ENCODE measurements around the gene KCNK1. TPM values are rescaled to one million over a fixed set of nuclear protein-coding genes. Genes with fewer than 3 reads are reported as not detected.
"Not testable (repeated sequence)": the region's sequence is repeated elsewhere in the genome, so short reads cannot be mapped to it uniquely, and the experiment has no call there.

The KCNK1 gene
- total RNA-seq, 1 experiment from 2014 or later = 0.53 TPM

DNA sequence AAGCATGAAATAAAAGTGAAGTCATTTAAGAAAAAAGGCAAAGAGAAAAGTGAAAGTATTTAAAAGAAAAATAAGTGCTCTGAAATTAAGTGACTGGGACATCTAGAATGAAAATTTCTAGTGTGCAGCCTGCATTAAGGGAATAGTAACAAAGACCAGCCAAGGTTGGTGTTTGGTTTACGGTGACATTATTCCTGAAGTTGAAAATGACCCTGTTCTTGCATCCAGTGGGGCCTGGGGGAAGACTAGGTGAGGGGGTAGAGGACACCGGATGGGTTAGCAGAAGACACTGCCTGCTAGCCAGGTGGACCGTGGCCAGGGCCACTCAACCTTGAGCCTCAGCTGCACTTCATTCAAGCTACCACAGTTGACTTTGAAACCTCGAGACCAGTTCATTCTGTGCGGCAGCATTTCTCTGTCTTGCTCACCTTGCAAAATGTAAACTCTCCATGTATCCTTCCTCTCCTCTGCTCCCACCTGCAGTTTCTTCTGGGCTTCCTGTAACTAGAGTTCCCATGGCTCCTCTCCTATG, 14.3 kb upstream of the KCNK1 start:
- Histone ChIP-seq H3K9me3 (no peaks in the 10 kb centered on the region), H3K4me3 (no peak overlapping the region), H3K27me3 (no peaks in the 10 kb centered on the region), H3K36me3 (no peaks in the 10 kb centered on the region)
- DNase-seq = no peak

DNA sequence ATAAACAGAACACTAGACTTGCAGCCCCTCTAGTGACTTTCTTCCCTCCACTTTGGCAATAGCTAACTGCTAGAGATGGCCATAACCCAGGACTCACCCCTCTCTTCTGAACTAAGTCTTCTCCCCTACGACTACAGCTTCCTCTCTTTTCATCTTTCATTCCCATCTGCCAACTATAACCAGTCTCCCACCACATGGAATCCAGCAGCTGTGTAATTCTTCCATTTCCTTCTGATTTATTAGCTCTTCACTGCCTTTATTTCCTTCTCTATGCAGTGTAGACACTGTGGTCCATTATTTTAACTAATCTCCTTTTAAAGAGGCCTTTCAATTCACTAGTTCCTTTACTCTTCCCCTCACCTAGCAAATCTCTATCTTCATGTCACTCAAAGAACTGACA, 13.4 kb upstream of the KCNK1 start:
- DNase-seq = no peak
- Histone ChIP-seq H3K4me3 (no peak overlapping the region), H3K36me3 (no peaks in the 10 kb centered on the region), H3K27me3 (no peaks in the 10 kb centered on the region), H3K9me3 (no peaks in the 10 kb centered on the region)

DNA sequence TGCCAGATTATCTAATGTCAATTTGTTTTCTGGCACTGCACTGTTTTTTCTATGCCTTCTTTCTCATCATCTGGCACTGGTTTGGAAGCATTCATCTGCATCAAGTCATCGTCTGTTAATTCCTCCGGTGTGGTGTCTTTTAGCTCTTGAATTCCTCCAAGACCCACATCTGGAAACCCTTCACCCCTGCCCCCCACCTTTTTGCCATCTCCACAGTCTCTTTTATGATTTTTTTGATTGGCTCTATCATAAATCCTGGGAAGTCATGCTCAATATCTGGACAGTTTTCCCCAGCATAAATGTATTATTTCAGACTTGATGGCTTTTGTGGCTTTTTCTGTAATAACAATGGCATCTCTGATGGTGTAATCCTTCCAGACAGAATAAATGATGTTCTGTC, 10.4 kb upstream of the KCNK1 start:
- Histone ChIP-seq H3K4me3 (no peak overlapping the region), H3K27me3 (no peaks in the 10 kb centered on the region), H3K9me3 (no peaks in the 10 kb centered on the region), H3K36me3 (no peaks in the 10 kb centered on the region)
- peak; percentile 25 for DNase-seq

DNA sequence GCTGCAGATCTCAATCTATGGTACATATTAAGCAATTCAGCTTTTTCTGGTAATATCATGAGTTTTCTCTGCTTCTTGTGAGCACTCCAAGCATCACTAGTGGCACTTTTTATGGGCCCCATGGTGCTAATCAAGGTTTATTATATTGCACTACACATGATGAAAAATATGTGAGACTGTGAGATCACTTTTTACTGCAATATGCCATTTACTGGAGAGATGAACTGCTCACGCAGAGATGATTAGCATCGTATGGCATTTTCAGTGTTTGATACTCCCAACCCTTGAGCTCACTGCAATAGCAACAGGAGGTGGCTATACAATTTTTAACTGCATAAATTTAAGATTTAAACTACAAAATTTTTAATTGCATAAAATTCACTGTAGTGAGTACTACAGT, 8.7 kb upstream of the KCNK1 start:
- Histone ChIP-seq H3K27me3 (no peaks in the 10 kb centered on the region), H3K9me3 (no peaks in the 10 kb centered on the region), H3K4me3 (no peak overlapping the region), H3K36me3 (no peaks in the 10 kb centered on the region)
- no peak for DNase-seq

DNA sequence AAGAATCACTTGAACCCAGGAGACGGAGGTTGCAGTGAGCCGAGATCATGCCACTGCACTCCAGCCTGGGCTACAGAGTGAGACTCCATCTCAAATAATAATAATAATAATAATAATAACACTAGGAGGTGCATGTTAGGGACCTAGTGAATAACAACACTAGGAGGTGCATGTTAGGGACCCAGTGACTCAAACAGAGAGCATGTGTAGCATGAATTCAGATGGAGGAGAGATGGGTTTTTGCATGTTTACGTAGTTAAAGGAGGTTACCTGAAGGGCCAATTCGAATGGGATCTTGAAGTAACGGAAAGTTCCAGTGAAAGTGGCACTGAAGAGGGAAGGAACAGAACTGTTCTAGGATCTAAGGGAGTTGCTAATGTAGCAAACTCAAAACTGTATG, 7.1 kb upstream of the KCNK1 start:
- no peak overlapping the region for H3K4me3 ChIP-seq

DNA sequence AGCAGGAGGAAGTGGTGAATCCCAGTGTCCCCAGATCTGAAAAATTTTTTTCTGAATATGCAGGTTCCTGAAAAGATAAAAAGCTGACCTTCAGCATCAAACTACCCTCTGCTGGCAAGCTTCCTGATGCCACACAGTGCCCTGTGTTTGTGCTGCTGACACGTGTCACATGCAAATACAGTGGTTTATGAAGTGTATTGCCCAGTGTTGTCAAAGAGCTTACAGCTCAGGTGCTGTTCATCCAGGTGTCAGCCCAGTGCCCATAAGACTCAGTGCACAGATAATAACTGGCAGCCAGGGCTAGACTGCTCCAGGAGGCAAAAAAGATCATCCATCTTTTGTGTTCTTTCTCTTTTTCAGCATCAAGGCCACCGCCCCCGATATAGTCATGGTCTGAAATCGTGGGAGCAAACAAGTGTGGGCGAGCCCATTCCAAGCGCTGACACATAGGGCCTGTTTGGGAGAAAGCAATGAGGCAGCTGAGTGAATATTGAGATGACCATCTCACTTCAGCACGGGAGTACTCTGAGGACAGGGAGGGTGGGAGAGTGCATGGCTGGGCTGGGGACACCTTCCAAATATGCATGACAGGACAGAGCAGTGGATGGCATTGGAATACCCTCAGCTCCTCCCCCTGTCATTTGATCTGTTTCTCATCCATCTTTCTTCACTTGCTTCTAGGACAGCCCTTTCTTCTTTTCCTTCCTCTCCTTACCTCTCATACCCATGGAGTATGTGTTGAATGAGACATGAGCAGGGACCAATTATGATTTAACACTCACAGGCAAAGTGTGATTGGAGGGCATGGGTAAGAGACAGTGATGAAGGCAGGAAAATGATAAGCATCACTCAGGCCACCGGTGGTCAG, 6.4 kb upstream of the KCNK1 start:
- Histone ChIP-seq H3K9me3 (no peaks in the 10 kb centered on the region), H3K4me3 (no peak overlapping the region), H3K36me3 (no peaks in the 10 kb centered on the region), H3K27me3 (0 out of 2 replicates have a peak, but pooled peaks cover 11% of the 10 kb centered on the region)
- DNase-seq = no peak

More for the DNA sequence above, 7.1 kb upstream of the KCNK1 start:
- Histone ChIP-seq H3K27me3 (0 out of 2 replicates have a peak, but pooled peaks cover 7% of the 10 kb centered on the region), H3K36me3 (no peaks in the 10 kb centered on the region), H3K9me3 (no peaks in the 10 kb centered on the region)
- no peak for DNase-seq

DNA sequence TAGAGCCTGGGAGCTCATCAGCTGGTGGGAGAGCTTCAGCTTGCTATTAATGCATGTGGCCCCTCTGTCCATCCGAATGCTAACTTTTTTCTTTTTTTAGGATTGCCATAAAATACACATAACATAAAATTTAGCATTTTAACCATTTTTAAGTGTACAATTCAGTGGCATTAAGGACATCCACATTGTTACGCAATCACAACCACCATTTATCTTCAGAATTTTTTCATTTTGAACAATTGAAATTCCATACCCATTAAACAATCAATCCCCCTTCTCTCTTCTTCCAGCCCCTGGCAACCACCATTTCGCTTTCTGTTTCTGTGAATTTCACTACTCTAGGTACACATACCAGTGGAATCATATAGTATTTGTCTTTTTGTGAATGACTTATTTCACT, 4.9 kb upstream of the KCNK1 start:
- Histone ChIP-seq H3K36me3 (no peaks in the 10 kb centered on the region), H3K27me3 (peaks cover 23% of the 10 kb centered on the region), H3K4me3 (no peak overlapping the region), H3K9me3 (no peaks in the 10 kb centered on the region)
- DNase-seq = no peak

DNA sequence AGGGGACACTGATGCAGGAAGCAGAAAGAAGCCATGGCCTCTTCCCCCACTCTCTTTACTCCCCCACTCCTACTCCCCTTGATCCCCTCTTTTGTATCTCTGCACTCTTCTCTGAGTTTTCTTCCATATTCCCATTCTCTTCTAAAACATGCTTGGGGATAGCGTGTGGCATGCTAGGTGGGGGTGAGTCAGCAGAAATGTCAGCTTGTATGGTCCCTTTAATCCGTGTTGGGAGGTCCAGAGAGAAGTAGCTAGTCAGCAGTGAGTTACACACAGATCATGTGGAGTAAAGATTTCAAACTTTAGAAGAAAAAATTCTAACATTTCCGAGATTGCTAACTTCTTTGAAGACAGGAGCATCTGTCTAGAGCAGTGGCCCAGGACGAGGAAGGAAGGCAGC, 4.0 kb upstream of the KCNK1 start:
- Histone ChIP-seq H3K4me3 (no peak overlapping the region), H3K27me3 (peaks cover 25% of the 10 kb centered on the region), H3K36me3 (no peaks in the 10 kb centered on the region), H3K9me3 (no peaks in the 10 kb centered on the region)
- DNase-seq = no peak

DNA sequence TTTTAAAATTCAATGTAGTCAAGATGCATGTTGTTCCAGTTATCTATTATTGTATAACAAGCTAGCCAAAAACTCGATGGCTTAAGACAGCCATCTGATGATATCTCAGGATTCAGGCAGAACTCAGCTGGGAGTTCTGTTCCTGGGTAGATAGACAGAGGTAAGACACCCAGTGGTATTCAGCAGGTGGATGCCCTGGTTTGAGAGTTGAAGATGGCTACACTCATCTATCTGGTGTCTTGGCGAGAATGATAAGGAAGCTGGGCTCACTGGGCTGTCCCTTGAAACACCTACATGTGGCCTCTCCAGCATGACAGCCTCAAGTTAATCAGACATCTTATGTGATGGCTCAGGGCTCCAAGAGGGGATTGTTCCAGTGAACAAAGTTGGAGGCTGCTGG, 3.3 kb upstream of the KCNK1 start:
- Histone ChIP-seq H3K36me3 (no peaks in the 10 kb centered on the region), H3K9me3 (no peaks in the 10 kb centered on the region), H3K4me3 (no peak overlapping the region), H3K27me3 (peaks cover 25% of the 10 kb centered on the region)
- no peak for DNase-seq

DNA sequence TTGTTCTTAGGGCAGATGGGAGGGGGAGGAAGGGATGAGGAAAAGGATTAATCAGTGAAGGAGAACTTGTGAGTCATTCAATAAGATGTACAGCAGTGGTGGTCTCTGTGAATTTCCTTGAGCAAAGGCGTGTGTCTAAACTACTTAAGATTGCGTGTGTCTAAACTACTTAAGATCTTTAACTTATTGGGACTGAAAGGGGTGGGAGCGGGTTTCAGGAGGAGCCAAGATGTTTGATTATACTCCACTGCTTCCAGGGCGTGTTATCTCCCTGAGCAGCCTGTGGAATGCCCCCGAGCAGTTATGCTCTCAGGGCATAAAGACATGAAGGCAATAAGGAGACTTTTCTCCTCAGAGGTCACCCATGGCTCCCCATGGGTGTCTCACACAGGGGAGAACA, 2.5 kb upstream of the KCNK1 start:
- H3K27me3 ChIP-seq = peaks cover 25% of the 10 kb centered on the region
- not testable (repeated sequence) for H3K36me3 ChIP-seq, H3K4me3 ChIP-seq, H3K9me3 ChIP-seq, DNase-seq

DNA sequence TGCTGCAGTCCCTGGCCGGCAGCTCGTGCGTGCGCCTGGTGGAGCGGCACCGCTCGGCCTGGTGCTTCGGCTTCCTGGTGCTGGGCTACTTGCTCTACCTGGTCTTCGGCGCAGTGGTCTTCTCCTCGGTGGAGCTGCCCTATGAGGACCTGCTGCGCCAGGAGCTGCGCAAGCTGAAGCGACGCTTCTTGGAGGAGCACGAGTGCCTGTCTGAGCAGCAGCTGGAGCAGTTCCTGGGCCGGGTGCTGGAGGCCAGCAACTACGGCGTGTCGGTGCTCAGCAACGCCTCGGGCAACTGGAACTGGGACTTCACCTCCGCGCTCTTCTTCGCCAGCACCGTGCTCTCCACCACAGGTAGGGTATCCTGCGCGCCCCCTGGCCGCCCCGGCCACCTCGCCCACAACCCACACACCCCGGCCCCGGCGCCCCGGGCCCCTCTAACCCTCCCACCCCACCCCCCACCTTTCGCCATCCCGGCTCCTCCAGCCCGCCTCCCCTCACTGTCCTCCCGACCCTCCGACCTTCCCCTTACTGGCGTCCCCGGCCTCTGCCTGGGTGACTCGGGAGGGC, 352 bp downstream of the KCNK1 start:
- H3K36me3 ChIP-seq = no peaks in the 10 kb centered on the region
- peak; percentile 52 for DNase-seq
- peaks cover 25% of the 10 kb centered on the region for H3K27me3 ChIP-seq

DNA sequence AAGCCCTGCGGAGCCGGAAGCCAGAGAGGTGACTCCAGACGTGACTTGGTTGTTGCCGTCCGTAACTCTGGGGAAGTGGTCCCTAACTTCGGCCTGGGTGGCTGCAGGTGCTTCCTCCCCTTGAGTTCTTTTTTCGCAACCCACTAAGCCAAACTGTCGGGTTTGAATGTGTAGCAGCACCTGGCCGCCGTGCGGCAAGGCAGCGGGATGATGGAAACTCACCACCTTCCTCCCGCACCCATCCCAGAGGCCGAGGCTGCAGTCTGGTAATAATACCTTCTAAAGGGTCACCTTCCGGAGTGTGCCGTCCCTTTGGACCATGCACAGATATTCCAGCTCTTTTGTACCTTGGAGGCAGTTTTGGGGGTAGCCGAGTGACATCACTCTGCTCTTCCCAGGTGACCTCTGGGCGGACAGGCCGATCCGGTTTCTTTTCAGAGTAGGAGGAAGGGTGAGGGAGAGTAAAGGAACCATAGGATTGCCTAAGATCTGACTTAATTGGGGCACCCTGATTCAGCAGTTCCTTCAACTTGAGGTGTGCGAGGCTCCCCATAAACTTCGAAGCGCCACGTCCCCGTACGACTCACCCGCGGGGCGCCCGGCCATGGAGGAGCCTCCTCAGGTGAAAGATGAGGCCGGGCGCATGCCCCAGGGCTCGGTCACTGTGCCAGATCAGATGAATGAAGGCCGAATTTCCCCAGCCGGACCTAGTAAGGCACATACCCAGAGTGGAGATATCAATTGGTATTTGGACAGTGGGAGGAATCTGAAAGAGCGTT, 1.0 kb downstream of the KCNK1 start:
- Histone ChIP-seq H3K36me3 (no peaks in the 10 kb centered on the region), H3K4me3 (no peak overlapping the region), H3K9me3 (no peaks in the 10 kb centered on the region), H3K27me3 (peaks cover 25% of the 10 kb centered on the region)
- no peak for DNase-seq

More for the DNA sequence above, 352 bp downstream of the KCNK1 start:
- H3K9me3 ChIP-seq = no peaks in the 10 kb centered on the region
- H3K4me3 ChIP-seq = peak overlapping the region; percentile 51

DNA sequence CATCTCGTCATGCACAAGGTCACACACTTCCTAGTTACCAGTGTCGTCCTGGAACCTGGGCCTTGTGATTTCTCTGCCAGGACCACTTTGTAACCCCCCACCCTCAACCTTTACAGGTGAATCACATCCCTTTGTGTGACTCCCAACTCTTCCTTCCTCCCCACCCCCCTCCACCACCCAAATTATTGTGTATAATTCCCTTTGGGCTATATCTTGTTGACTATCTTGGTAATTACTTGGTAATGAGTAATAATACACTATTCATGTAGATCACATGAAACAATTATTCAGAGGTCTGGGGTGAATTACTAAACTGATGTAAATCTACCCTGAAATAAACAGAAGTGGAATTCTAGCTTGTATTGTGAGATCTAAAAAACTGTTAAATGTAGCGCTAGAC, 1.7 kb downstream of the KCNK1 start:
- Histone ChIP-seq H3K4me3 (no peak overlapping the region), H3K27me3 (peaks cover 25% of the 10 kb centered on the region), H3K9me3 (no peaks in the 10 kb centered on the region), H3K36me3 (no peaks in the 10 kb centered on the region)
- DNase-seq = no peak

DNA sequence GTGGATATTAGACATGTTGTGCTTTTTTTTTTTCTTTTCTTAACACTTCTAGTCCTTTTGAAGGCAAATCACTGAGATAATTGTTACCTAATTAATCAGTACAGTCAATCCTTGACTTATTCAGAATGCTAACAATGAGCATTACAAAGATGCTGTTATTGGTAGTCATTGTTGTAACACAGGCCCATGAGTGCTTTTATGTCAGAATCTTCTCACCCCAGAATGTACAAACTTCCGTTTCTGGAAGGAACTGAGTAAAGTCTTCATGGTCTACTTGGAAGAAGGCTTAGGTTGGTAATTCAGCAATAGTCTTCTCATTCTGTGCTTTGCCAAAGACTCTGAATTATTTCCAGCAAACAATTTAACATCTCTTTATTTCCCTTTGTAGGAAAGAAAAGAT, 3.1 kb downstream of the KCNK1 start:
- H3K9me3 ChIP-seq = no peaks in the 10 kb centered on the region
- DNase-seq = no peak
- no peak overlapping the region for H3K4me3 ChIP-seq
- no peaks in the 10 kb centered on the region for H3K36me3 ChIP-seq
- peaks cover 18% of the 10 kb centered on the region for H3K27me3 ChIP-seq

DNA sequence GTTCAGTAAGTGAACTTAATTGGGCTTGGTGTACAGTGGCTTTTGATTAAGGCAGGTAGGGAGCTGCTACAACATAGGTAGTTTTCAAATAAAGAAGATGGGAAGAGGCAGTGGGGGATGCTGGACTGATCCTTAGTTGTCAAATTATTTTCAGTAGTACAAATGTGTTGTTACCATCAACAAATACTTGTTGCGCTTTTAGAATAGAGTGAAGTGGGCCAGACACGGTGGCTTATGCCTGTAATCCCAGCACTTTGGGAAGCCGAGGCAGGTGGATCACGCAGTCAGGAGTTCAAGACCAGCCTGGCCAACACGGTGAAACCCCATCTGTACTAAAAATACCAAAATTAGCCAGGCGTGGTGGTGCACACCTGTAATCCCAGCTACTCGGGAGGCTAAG, 5.5 kb downstream of the KCNK1 start:
- not testable (repeated sequence) for H3K36me3 ChIP-seq, H3K4me3 ChIP-seq, H3K9me3 ChIP-seq, DNase-seq
- H3K27me3 ChIP-seq = peaks cover 13% of the 10 kb centered on the region

DNA sequence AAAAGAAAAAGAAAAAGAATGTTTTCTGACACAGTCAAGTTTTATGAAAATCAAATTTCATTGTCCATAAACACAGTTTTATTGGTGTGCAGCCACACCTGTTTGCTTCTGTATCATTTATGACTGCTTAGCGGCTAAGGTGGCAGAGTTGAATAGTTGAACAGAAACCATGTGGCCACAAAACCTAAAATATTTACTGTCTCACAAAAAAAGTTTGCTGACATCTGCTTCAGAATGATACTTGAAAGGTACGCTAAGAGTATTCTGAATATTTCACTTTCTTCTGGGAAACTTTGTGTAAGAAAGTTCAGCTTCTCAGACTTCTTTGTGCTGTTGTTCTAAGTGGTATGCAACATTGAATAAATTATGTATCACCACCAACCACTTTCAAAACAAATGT, 6.2 kb downstream of the KCNK1 start:
- H3K27me3 ChIP-seq = peaks cover 10% of the 10 kb centered on the region
- no peaks in the 10 kb centered on the region for H3K36me3 ChIP-seq
- no peaks in the 10 kb centered on the region for H3K9me3 ChIP-seq
- DNase-seq = no peak
- H3K4me3 ChIP-seq = no peak overlapping the region

DNA sequence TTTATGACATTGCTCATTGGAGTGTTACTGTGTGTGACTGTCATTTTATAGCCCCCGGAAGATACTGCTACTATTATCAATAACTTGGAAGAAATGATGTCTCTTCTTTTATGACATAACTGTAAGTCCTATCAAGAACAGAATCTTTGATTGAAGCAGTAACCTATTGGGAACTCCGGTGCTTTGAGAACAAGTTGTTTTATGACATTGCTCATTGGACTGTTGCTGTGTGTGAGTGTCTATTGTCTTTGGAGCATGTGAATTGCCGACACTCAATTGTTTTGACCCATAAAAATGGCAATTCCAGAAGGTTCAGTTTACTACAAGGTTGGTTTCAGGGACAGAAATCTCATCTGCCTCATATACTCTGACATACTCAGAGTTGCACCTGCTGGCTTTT, 8.0 kb downstream of the KCNK1 start:
- H3K27me3 ChIP-seq = peaks cover 16% of the 10 kb centered on the region
- DNase-seq = no peak
- no peaks in the 10 kb centered on the region for H3K36me3 ChIP-seq

More for the DNA sequence above, 8.0 kb downstream of the KCNK1 start:
- H3K9me3 ChIP-seq = no peaks in the 10 kb centered on the region
- H3K4me3 ChIP-seq = no peak overlapping the region

Measured in MG63 (cell line).